HepG2 (cell line): ENCODE data around the gene DACT2. TPM values are rescaled to one million over a fixed set of nuclear protein-coding genes. Genes with fewer than 3 reads are reported as not detected.

Experiments
- HCFC1 ChIP-seq: fragments of 150-350 bp; IDR thresholded peaks from 2 replicates; pipeline ENCODE4 v1.6.1; 2014; ENCODE audit warnings: low read depth, low read length
- HNRNPL ChIP-seq: fragments of 200-400 bp; formaldehyde crosslinking; IDR thresholded peaks from 2 replicates; pipeline ENCODE4 v1.6.1; 2017; ENCODE audit warnings: mild to moderate bottlenecking, low read depth, low read length
- KDM1A ChIP-seq: IDR thresholded peaks from 2 replicates; pipeline ENCODE4 v1.6.1; 2016; ENCODE audit warnings: missing compliant biosample characterization
- KLF13 ChIP-seq: sonication (generic); formaldehyde crosslinking; IDR thresholded peaks from 2 replicates; pipeline ENCODE4 v1.4.0; 2020; ENCODE audit warnings: mild to moderate bottlenecking, missing genetic modification reagents
- MTF2 ChIP-seq: sonication (generic); formaldehyde crosslinking; IDR thresholded peaks from 2 replicates; pipeline ENCODE4 v1.5.0; 2020; ENCODE audit warnings: missing genetic modification reagents, borderline replicate concordance
- NCOA5 ChIP-seq: sonication (generic); formaldehyde crosslinking; IDR thresholded peaks from 2 replicates; pipeline ENCODE4 v1.4.0; 2020; ENCODE audit warnings: missing genetic modification reagents
- NR3C1 ChIP-seq: sonication (generic); formaldehyde crosslinking; IDR thresholded peaks from 2 replicates; pipeline ENCODE4 v1.4.0; 2020; ENCODE audit warnings: missing genetic modification reagents
- RAD51 ChIP-seq: fragments of 450-650 bp; IDR thresholded peaks from 2 replicates; pipeline ENCODE4 v1.6.1; 2016; ENCODE audit warnings: borderline replicate concordance
- RARA ChIP-seq: IDR thresholded peaks from 2 replicates; pipeline ENCODE4 v1.6.1; 2016; ENCODE audit warnings: missing genetic modification reagents, missing compliant biosample characterization
- SMARCE1 ChIP-seq: fragments of 450-650 bp; IDR thresholded peaks from 2 replicates; pipeline ENCODE4 v1.6.1; 2017; ENCODE audit warnings: borderline replicate concordance
- SUZ12 ChIP-seq: fragments of 150-350 bp; IDR thresholded peaks from 2 replicates; pipeline ENCODE4 v1.6.1; 2014; ENCODE audit warnings: low read depth, low read length
- TOPORS ChIP-seq: sonication (generic); formaldehyde crosslinking; IDR thresholded peaks from 2 replicates; pipeline ENCODE4 v1.8.0; 2023; ENCODE audit warnings: mild to moderate bottlenecking, missing genetic modification reagents
- YEATS2 ChIP-seq: sonication (generic); formaldehyde crosslinking; IDR thresholded peaks from 2 replicates; pipeline ENCODE4 v1.4.0; 2020; ENCODE audit warnings: missing genetic modification reagents, borderline replicate concordance
- ZNF567 ChIP-seq: sonication (generic); formaldehyde crosslinking; IDR thresholded peaks from 2 replicates; pipeline ENCODE4 v1.8.1; 2023; ENCODE audit warnings: mild to moderate bottlenecking, missing genetic modification reagents, borderline replicate concordance
- ZNF616 ChIP-seq: sonication (generic); formaldehyde crosslinking; IDR thresholded peaks from 2 replicates; pipeline ENCODE4 v1.5.0; 2020; ENCODE audit warnings: low read depth, mild to moderate bottlenecking, missing genetic modification reagents
- ZNF782 ChIP-seq: sonication (generic); formaldehyde crosslinking; IDR thresholded peaks from 2 replicates; pipeline ENCODE4 v1.4.0; 2020; ENCODE audit warnings: missing genetic modification reagents, mild to moderate bottlenecking, borderline replicate concordance
- polyA plus RNA-seq, 8 experiments: library from polyadenylated mRNA; depleted of rRNA in 3 of 8; stranded (reverse) in 7 of 8; unstranded in 1 of 8; fragments of >200 nt; fragmentation: Illumina TruSeq in 4 of 8; extraction: Trizol in 4 of 8; gene quantifications; 2 replicates each; pipeline versions ENCODE4 v1.2.1 to v1.2.3, GENCODE V29; 2011 to 2016; ENCODE audit warnings: low read depth in 4 of 8, missing spikeins in 1 of 8, mixed read lengths in 1 of 8; ENCODE audit not compliant: insufficient read depth in 1 of 8
- total RNA-seq, 5 experiments: library from RNA; depleted of rRNA; stranded (reverse); fragments of >200 nt; fragmentation: Illumina TruSeq; extraction: Trizol; gene quantifications; 2 replicates each; pipeline ENCODE4 v1.2.3, GENCODE V29; 2016; ENCODE audit warnings: low read depth in 1 of 5
- TF ChIP-seq, protein P1 (sequence below): sonication (generic); formaldehyde crosslinking; IDR thresholded peaks from 2 replicates; pipeline ENCODE4 v1.4.0; 2020; ENCODE audit warnings: missing genetic modification reagents, borderline replicate concordance
- TF ChIP-seq, protein P2 (sequence below): sonication (generic); formaldehyde crosslinking; IDR thresholded peaks from 2 replicates; pipeline ENCODE4 v1.4.0; 2020; ENCODE audit warnings: mild to moderate bottlenecking, missing genetic modification reagents
- TF ChIP-seq, protein P3 (sequence below): IDR thresholded peaks from 2 replicates; pipeline ENCODE4 v1.6.1; 2016; ENCODE audit warnings: mild to moderate bottlenecking, missing biosample characterization, missing genetic modification reagents
- TF ChIP-seq, protein P4 (sequence below): sonication (generic); formaldehyde crosslinking; IDR thresholded peaks from 2 replicates; pipeline ENCODE4; 2020; ENCODE audit warnings: missing genetic modification reagents, mild to moderate bottlenecking, borderline replicate concordance

Gene DACT2
- total and polyA plus RNA-seq, 2 of the 13 experiments (the other 11 are each of a cell fraction or from before 2014, with no cell fraction given) = 0.15 TPM; not detected in 1

DNA sequence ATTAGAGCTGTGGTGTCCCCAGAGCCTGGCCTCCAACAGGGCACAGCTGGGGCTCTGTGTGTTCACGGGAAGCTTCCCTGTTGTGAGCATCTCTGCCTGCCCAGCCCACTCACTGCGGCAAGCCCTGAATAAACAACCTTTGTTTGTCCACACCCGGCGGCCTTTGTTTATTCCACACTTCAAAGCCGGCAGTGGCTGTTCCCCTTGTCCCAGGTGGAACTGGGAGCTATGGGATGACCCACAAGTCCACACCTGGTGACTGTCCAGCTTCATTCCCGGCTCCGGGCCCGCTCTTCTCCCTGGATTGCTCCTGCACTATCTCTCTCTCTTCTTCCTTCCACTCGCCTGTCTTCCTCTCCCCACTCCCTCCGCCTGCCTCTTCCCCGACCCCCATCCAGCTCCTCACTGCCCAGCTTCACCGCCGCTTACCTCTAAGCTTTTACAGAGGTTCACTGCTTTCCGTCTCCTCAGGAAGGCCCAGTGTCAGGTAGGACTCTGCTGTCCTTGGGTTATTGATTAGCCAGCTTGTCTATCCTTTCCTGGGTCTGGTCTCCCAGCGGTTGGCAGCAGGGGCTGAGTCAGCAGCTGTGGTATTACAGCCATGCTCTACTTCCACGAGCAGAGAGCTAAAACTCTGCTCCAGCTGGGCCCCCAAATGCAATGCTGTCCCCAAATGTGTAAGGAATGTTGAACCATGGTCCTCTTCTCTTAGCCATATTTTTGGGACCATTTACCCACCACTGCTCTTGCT is 17.8 kb downstream of the DACT2 start (continued):
- TF ChIP-seq, protein P1, sequence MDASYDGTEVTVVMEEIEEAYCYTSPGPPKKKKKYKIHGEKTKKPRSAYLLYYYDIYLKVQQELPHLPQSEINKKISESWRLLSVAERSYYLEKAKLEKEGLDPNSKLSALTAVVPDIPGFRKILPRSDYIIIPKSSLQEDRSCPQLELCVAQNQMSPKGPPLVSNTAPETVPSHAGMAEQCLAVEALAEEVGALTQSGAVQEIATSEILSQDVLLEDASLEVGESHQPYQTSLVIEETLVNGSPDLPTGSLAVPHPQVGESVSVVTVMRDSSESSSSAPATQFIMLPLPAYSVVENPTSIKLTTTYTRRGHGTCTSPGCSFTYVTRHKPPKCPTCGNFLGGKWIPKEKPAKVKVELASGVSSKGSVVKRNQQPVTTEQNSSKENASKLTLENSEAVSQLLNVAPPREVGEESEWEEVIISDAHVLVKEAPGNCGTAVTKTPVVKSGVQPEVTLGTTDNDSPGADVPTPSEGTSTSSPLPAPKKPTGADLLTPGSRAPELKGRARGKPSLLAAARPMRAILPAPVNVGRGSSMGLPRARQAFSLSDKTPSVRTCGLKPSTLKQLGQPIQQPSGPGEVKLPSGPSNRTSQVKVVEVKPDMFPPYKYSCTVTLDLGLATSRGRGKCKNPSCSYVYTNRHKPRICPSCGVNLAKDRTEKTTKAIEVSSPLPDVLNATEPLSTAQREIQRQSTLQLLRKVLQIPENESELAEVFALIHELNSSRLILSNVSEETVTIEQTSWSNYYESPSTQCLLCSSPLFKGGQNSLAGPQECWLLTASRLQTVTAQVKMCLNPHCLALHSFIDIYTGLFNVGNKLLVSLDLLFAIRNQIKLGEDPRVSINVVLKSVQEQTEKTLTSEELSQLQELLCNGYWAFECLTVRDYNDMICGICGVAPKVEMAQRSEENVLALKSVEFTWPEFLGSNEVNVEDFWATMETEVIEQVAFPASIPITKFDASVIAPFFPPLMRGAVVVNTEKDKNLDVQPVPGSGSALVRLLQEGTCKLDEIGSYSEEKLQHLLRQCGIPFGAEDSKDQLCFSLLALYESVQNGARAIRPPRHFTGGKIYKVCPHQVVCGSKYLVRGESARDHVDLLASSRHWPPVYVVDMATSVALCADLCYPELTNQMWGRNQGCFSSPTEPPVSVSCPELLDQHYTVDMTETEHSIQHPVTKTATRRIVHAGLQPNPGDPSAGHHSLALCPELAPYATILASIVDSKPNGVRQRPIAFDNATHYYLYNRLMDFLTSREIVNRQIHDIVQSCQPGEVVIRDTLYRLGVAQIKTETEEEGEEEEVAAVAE = no peak
- TF ChIP-seq, protein P2, sequence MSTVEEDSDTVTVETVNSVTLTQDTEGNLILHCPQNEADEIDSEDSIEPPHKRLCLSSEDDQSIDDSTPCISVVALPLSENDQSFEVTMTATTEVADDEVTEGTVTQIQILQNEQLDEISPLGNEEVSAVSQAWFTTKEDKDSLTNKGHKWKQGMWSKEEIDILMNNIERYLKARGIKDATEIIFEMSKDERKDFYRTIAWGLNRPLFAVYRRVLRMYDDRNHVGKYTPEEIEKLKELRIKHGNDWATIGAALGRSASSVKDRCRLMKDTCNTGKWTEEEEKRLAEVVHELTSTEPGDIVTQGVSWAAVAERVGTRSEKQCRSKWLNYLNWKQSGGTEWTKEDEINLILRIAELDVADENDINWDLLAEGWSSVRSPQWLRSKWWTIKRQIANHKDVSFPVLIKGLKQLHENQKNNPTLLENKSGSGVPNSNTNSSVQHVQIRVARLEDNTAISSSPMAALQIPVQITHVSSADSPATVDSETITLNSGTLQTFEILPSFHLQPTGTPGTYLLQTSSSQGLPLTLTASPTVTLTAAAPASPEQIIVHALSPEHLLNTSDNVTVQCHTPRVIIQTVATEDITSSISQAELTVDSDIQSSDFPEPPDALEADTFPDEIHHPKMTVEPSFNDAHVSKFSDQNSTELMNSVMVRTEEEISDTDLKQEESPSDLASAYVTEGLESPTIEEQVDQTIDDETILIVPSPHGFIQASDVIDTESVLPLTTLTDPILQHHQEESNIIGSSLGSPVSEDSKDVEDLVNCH (CRISPR knock-in tag) = no peak
- TF ChIP-seq, protein P3, sequence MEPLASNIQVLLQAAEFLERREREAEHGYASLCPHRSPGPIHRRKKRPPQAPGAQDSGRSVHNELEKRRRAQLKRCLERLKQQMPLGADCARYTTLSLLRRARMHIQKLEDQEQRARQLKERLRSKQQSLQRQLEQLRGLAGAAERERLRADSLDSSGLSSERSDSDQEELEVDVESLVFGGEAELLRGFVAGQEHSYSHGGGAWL (CRISPR knock-in tag) = no peak; the same call in 1 of the 2 replicates
- TF ChIP-seq NCOA5 (CRISPR knock-in tag) = no peak
- no peak for TF ChIP-seq ZNF782 (CRISPR knock-in tag)
- TF ChIP-seq, protein P4, sequence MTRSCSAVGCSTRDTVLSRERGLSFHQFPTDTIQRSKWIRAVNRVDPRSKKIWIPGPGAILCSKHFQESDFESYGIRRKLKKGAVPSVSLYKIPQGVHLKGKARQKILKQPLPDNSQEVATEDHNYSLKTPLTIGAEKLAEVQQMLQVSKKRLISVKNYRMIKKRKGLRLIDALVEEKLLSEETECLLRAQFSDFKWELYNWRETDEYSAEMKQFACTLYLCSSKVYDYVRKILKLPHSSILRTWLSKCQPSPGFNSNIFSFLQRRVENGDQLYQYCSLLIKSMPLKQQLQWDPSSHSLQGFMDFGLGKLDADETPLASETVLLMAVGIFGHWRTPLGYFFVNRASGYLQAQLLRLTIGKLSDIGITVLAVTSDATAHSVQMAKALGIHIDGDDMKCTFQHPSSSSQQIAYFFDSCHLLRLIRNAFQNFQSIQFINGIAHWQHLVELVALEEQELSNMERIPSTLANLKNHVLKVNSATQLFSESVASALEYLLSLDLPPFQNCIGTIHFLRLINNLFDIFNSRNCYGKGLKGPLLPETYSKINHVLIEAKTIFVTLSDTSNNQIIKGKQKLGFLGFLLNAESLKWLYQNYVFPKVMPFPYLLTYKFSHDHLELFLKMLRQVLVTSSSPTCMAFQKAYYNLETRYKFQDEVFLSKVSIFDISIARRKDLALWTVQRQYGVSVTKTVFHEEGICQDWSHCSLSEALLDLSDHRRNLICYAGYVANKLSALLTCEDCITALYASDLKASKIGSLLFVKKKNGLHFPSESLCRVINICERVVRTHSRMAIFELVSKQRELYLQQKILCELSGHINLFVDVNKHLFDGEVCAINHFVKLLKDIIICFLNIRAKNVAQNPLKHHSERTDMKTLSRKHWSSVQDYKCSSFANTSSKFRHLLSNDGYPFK = no peak
- no peak for TF ChIP-seq SUZ12
- TF ChIP-seq RAD51 = no peak
- peak; percentile 85 for TF ChIP-seq RARA (CRISPR knock-in tag)
- TF ChIP-seq KLF13 = no peak
- no peak for TF ChIP-seq TOPORS (CRISPR knock-in tag)
- TF ChIP-seq YEATS2 (CRISPR knock-in tag) = peak; percentile 26; the same call in 1 of the 2 replicates
- no peak for TF ChIP-seq ZNF567 (CRISPR knock-in tag)
- TF ChIP-seq ZNF616 (CRISPR knock-in tag) = no peak
- no peak for TF ChIP-seq SMARCE1
- peak; percentile 70; the same call in 1 of the 2 replicates for TF ChIP-seq HNRNPL
- no peak for TF ChIP-seq NR3C1
- TF ChIP-seq KDM1A (CRISPR knock-in tag) = peak; percentile 60; the same call in 1 of the 2 replicates
- peak; percentile 47; the same call in 1 of the 2 replicates for TF ChIP-seq MTF2 (CRISPR knock-in tag)
- no peak for TF ChIP-seq HCFC1
